Esophagus muscularis mucosa (tissue), 4 donors: ENCODE data around the gene SUDS3. TPM values are rescaled to one million over a fixed set of nuclear protein-coding genes. Genes with fewer than 3 reads are reported as not detected.

ENCODE experiments used
- DNase-seq: peaks from one replicate; pipeline ENCODE4 v3.0.0-alpha.2; 2017; ENCODE audit errors: extremely low spot score
- H3K27ac ChIP-seq, 4 donors: fragments of 200-600 bp; sonication (generic); replicated peaks in 1 of 4; 1 replicate in 3 of 4; 2 replicates in 1 of 4; pipeline ENCODE4 v1.5.1; 2016 to 2019; ENCODE audit warnings: mild to moderate bottlenecking in 1 of 4
- H3K27me3 ChIP-seq, 4 donors: fragments of 200-600 bp; sonication (generic); one replicate each; pipeline versions ENCODE4 v1.5.1 to v1.6.0; 2016 to 2019
- H3K36me3 ChIP-seq, 4 donors: fragments of 200-600 bp; sonication (generic); one replicate each; pipeline ENCODE4 v1.5.1; 2016 to 2019
- H3K4me1 ChIP-seq, 4 donors: fragments of 200-600 bp; sonication (generic); one replicate each; pipeline ENCODE4 v1.5.1; 2016 to 2019
- H3K4me3 ChIP-seq, 4 donors: fragments of 200-600 bp; sonication (generic); 1 replicate in 2 of 4; 2 replicates in 2 of 4; pipeline ENCODE4 v1.5.1; 2016 to 2019; ENCODE audit warnings: mild to moderate bottlenecking in 4 of 4, moderate library complexity in 1 of 4
- H3K9me3 ChIP-seq, 4 donors: fragments of 200-600 bp; sonication (generic); 1 replicate in 3 of 4; 2 replicates in 1 of 4; pipeline ENCODE4 v1.5.1; 2016 to 2019
- CTCF ChIP-seq, 3 experiments: fragments of 200-600 bp in 2 of 3; fragments of 450-650 bp in 1 of 3; sonication (generic) in 2 of 3; IDR thresholded peaks; one replicate each; pipeline ENCODE4 v1.5.1; 2017 to 2019; ENCODE audit warnings: antibody characterized with exemption in 3 of 3, mild to moderate bottlenecking in 2 of 3, moderate library complexity in 1 of 3
- EP300 ChIP-seq: sonication (generic); formaldehyde crosslinking; IDR thresholded peaks from one replicate; pipeline ENCODE4 v1.6.1; 2017; ENCODE audit warnings: antibody characterized with exemption
- POLR2A ChIP-seq: fragments of 450-650 bp; IDR thresholded peaks from one replicate; pipeline ENCODE4 v1.6.1; 2017; ENCODE audit warnings: antibody characterized with exemption, moderate library complexity, mild to moderate bottlenecking, low read depth
- POLR2AphosphoS5 ChIP-seq, 2 donors: sonication (generic); formaldehyde crosslinking; IDR thresholded peaks; one replicate each; pipeline ENCODE4 v1.6.1; 2017; ENCODE audit warnings: antibody characterized with exemption in 2 of 2
- WGBS: methylation state at CpG from one replicate; pipeline ENCODE4 v1.1.5; 2018; 5-methylcytosine and 5-hydroxymethylcytosine counted together
- intact Hi-C: fragments of 100-400 bp; cut with DNase I; formaldehyde crosslinking; loops from one replicate; pipeline ENCODE4 v1.15.1; 2023
- total RNA-seq, 4 donors: library from RNA; depleted of rRNA; stranded (reverse); fragments of >200 nt; gene quantifications; one replicate each; pipeline versions ENCODE4 v1.1.0 to v1.2.1, GENCODE V29; 2016

Gene SUDS3
- total RNA-seq, 4 donors from 2014 or later = 34.5 to 76.0 (median 62.7) TPM

DNA sequence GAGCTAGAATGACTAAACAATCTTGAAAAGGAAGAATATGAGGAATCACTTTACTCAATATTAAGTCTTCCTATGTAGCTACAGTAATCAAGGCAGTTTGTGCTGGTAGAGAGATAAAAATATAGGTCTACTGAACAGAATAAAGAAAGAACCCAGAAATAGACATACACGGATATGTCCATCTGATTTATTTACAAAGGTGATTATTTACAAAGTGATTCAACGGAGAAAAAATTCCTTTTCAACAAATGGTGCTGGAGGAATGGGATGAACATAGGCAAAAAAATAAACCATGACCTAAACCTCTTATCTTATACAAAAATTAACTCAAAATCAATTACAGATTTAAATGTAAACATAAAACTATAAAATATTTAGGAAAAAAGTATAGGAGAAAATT is 40.2 kb upstream of the SUDS3 start:
- H3K27ac ChIP-seq = no peak overlapping the region
- peaks cover 0 to 13% (median 7%) of the 10 kb centered on the region in 4 donors for H3K4me1 ChIP-seq
- no peaks in the 10 kb centered on the region for H3K9me3 ChIP-seq
- TF ChIP-seq EP300 (no peak), POLR2A (no peak), CTCF (IDR thresholded peaks at IDR 0.05) (no peak), POLR2AphosphoS5 (IDR thresholded peaks at IDR 0.05) (no peak)
- intact Hi-C loops = no loop called here
- H3K36me3 ChIP-seq = no peaks in the 10 kb centered on the region
- DNase-seq = no peak
- 68% methylated on average over 2 of the region's 2 CpGs for whole genome bisulfite sequencing
- H3K27me3 ChIP-seq = no peaks in the 10 kb centered on the region
- no peak overlapping the region for H3K4me3 ChIP-seq

DNA sequence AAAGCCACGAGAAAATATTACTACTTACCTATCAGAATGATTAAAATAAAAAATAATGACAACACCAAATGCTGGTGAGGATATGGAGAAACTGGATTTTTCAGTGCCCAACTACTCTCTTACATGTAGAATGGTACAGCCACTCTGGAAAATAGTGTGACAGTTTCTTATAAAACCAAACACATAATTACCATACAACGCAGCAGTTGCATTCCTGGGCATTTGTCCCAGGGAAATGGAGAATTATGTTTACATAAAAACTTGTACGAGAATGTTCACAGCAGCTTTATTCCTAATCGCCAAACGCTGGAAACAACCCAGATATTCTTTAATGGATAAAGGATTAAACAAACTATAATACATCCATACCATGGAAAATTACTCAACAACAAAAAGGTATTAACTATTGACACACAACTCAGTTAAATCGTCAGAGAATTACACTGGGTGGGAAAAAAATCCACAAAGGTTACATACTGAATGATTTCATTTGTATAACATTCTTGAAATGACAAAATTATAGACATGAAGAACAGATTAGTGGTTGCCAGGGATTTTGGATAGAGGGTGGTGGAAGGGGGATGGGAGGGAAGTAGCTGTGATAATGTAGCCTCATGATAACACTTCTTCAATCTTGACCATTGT is 39.0 kb upstream of the SUDS3 start:
- 55% methylated on average over 6 of the region's 6 CpGs for WGBS
- no peak overlapping the region for H3K27ac ChIP-seq
- no peak for TF ChIP-seq POLR2AphosphoS5 (IDR thresholded peaks at IDR 0.05)
- no peak for TF ChIP-seq POLR2A
- TF ChIP-seq CTCF (IDR thresholded peaks at IDR 0.05) = no peak
- TF ChIP-seq EP300 = no peak

GRCh38 chr12:118342090-118342489 is 34.3 kb upstream of the SUDS3 start:
- H3K4me3 ChIP-seq = no peak overlapping the region
- 48% methylated on average over 2 of the region's 2 CpGs for WGBS

More for the DNA sequence above, 39.0 kb upstream of the SUDS3 start:
- no peak for DNase-seq
- Histone ChIP-seq H3K4me3 (no peak overlapping the region), H3K9me3 (no peaks in the 10 kb centered on the region), H3K27me3 (no peaks in the 10 kb centered on the region), H3K36me3 (no peaks in the 10 kb centered on the region), H3K4me1 (peaks cover 0 to 13% (median 7%) of the 10 kb centered on the region in 4 donors)
- intact Hi-C loops = no loop called here

DNA sequence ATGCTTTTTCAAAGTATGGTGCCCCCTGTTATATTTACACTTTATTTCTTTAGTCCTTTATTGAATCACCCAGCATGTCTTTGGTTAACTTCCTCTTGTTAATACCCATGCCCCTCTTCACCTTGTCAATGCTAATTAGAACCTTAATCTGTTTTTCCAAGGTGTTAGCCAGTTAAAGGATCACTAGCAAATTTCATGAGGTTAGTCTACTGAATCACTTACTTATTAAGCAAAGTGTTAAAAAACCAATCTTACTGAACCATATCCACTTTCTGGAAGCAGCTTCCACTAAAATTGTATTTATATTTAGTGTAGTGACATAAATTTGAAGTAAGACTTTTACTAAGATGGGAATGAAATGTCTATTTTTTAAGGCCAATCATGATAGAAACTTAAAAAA is 31.5 kb upstream of the SUDS3 start:
- Histone ChIP-seq H3K27ac (no peak overlapping the region), H3K36me3 (no peaks in the 10 kb centered on the region), H3K9me3 (no peaks in the 10 kb centered on the region), H3K4me3 (no peak overlapping the region), H3K4me1 (peaks cover 0 to 7% (median 2%) of the 10 kb centered on the region in 4 donors), H3K27me3 (no peaks in the 10 kb centered on the region)
- TF ChIP-seq POLR2AphosphoS5 (IDR thresholded peaks at IDR 0.05) = no peak
- no peak for TF ChIP-seq CTCF (IDR thresholded peaks at IDR 0.05)
- no peak for TF ChIP-seq POLR2A
- no peak for TF ChIP-seq EP300
- intact Hi-C loops = no loop called here
- no peak for DNase-seq

More at GRCh38 chr12:118342090-118342489, 34.3 kb upstream of the SUDS3 start:
- Histone ChIP-seq H3K9me3 (no peaks in the 10 kb centered on the region), H3K27ac (no peak overlapping the region), H3K36me3 (no peaks in the 10 kb centered on the region), H3K4me1 (peaks cover 3 to 17% (median 5%) of the 10 kb centered on the region in 4 donors), H3K27me3 (no peaks in the 10 kb centered on the region)
- TF ChIP-seq POLR2AphosphoS5 (IDR thresholded peaks at IDR 0.05) = no peak
- TF ChIP-seq CTCF (IDR thresholded peaks at IDR 0.05) = no peak
- TF ChIP-seq EP300 = no peak
- no peak for TF ChIP-seq POLR2A
- intact Hi-C loops = no loop called here
- DNase-seq = no peak

GRCh38 chr12:118345355-118345754 is 31.0 kb upstream of the SUDS3 start:
- WGBS = 41% methylated on average over 1 of the region's 1 CpG
- H3K27ac ChIP-seq = no peak overlapping the region
- H3K4me1 ChIP-seq = peaks cover 0 to 7% (median 2%) of the 10 kb centered on the region in 4 donors
- TF ChIP-seq POLR2AphosphoS5 (IDR thresholded peaks at IDR 0.05) (no peak), EP300 (no peak), POLR2A (no peak), CTCF (IDR thresholded peaks at IDR 0.05) (no peak)
- H3K36me3 ChIP-seq = no peaks in the 10 kb centered on the region
- H3K27me3 ChIP-seq = no peaks in the 10 kb centered on the region
- intact Hi-C loops = no loop called here
- H3K4me3 ChIP-seq = no peak overlapping the region
- DNase-seq = no peak
- no peaks in the 10 kb centered on the region for H3K9me3 ChIP-seq
